ENCODE measurements around the gene SMIM43.

Gene SMIM43

DNA sequence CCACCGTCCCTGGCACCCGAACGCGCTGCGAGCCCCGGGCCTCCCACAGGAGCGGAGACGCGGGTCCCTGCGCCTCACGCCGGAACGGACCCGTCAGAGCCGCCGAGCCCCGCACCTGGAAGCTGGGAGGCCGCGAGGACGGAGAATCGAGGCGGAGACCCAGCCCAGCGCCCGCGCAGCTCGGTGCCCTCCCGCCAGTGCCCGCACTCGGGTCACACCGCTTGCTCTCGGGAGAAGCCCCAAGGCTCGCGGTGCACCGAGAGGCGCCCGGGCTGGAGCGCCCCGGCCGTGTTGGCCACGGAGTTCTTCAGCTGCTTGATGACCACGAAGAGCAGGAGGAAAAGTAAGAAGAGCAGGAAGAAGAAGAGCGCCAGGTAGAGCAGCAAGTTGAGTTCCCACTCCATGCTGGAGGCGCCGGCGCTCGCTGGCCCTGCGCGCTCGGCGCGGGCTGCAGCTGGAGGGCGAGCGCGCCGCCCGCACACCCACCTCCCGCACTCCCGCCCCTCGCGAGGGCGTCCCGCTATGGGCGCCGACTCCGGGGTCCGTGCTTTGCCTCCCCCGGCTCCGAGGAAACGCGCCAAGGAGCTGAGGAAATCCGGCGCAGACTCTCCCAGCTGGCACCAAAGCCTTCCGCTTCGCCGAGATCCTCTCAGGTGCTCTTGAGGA lies at the start of gene SMIM43:
Gene SMIM43, minus strand, starts transcription at position 463 of the 666 bp plus-strand sequence. Its CDS starts 59 bp downstream, at position 404.
- Mint-ChIP-seq H3K27ac (no peak within 1 kb of the TSS), H3K9me3 (ENCODE audit: low read depth) (no peaks in the 10 kb centered on the region), H3K27me3 (peaks cover 27% of the 10 kb centered on the region), H3K4me3 (peak within 1 kb of the TSS; percentile 64), H3K4me1 (ENCODE audit: low read depth) (peaks cover 5% of the 10 kb centered on the region), H3K36me3 (no peaks in the 10 kb centered on the region)

DNA sequence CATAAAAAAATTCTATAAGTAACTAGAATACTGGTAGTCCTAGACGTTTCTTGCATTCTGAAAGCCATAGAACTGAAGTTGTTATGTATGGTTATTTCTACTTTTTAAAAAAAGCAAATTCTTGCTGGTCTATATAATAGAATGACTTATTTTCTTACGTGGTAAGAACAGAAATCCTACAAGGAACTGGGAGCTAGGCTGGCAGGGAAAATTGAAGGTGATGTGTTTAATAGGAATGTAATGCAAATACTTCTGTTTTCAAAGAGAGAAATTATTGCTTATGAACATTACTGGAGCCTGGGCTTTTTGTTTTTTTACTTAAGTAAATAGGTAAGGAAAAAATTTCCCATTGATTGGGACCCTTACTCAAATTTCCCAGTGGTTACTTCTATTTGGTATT lies 49.8 kb upstream of the SMIM43 start:
- Mint-ChIP-seq H3K27me3 (no peaks in the 10 kb centered on the region), H3K36me3 (peaks cover 2% of the 10 kb centered on the region), H3K9me3 (ENCODE audit: low read depth) (no peaks in the 10 kb centered on the region), H3K4me3 (no peak overlapping the region), H3K4me1 (ENCODE audit: low read depth) (peaks cover 6% of the 10 kb centered on the region), H3K27ac (no peak overlapping the region)

DNA sequence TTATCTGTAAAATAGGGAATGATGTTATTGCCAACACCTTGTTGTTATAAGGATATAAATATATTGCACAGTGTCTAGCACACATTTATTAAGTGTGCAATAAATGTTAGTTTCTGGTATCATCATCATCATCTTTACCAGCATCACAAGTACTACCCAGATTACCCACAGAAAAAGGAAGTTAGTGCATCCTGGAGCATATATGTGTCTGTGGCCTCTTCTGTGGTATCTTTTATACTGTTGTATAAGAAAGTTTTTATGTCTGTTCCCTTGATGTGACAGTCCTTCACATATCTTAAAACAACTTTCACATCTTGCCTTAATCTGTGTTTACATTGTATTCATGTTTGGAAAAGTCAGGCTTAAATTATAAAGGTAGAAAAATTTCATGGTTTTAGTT lies 46.2 kb upstream of the SMIM43 start:
- H3K4me3 Mint-ChIP-seq = no peak overlapping the region
- H3K9me3 Mint-ChIP-seq (ENCODE audit: low read depth) = no peaks in the 10 kb centered on the region
- H3K4me1 Mint-ChIP-seq (ENCODE audit: low read depth) = peaks cover 10% of the 10 kb centered on the region
- peaks cover 7% of the 10 kb centered on the region for H3K36me3 Mint-ChIP-seq
- H3K27ac Mint-ChIP-seq = no peak overlapping the region
- H3K27me3 Mint-ChIP-seq = no peaks in the 10 kb centered on the region

DNA sequence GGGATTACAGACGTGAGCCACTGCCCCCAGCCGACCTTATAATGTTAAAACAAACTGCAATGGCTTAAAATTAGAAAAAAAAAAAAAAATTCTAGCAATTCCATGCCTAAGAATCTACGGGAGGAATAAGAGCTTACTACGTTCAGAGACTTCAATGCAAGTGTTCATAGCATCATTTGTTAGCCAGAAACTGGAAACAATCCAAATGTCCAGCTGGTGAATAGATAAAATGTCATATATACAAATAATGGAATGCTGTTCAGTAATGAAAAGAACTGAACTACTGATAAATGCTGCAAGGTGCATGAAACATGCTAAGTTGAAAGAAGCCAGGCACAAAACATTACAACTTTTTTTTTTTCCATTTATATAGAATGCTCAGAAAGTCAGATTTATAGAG lies 41.4 kb upstream of the SMIM43 start:
- Mint-ChIP-seq H3K27ac (no peak overlapping the region), H3K36me3 (peaks cover 14% of the 10 kb centered on the region), H3K27me3 (no peaks in the 10 kb centered on the region), H3K4me3 (no peak overlapping the region), H3K4me1 (ENCODE audit: low read depth) (peaks cover 31% of the 10 kb centered on the region), H3K9me3 (ENCODE audit: low read depth) (no peaks in the 10 kb centered on the region)

DNA sequence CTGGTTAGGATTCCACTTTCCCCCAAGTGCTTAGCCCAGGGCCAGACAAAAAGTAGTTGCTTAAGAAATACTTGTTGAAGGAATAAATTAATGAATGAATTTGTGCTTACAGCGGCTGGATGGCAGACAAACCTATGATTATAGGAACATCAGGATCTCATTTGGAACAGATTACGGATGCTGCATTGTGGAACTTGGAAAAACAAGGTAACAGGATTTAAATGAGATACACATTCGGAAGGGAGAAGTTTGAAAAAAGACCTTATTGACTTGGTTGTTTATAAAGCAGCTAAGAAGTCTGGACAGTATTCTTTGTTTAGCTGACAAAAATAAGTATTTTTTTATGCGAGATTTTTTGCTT lies 36.7 kb upstream of the SMIM43 start:
- Mint-ChIP-seq H3K9me3 (ENCODE audit: low read depth) (no peaks in the 10 kb centered on the region), H3K36me3 (peaks cover 14% of the 10 kb centered on the region), H3K27ac (peak overlapping the region; percentile 97), H3K27me3 (no peaks in the 10 kb centered on the region), H3K4me1 (ENCODE audit: low read depth) (peaks cover 47% of the 10 kb centered on the region), H3K4me3 (peak overlapping the region; percentile 93)

DNA sequence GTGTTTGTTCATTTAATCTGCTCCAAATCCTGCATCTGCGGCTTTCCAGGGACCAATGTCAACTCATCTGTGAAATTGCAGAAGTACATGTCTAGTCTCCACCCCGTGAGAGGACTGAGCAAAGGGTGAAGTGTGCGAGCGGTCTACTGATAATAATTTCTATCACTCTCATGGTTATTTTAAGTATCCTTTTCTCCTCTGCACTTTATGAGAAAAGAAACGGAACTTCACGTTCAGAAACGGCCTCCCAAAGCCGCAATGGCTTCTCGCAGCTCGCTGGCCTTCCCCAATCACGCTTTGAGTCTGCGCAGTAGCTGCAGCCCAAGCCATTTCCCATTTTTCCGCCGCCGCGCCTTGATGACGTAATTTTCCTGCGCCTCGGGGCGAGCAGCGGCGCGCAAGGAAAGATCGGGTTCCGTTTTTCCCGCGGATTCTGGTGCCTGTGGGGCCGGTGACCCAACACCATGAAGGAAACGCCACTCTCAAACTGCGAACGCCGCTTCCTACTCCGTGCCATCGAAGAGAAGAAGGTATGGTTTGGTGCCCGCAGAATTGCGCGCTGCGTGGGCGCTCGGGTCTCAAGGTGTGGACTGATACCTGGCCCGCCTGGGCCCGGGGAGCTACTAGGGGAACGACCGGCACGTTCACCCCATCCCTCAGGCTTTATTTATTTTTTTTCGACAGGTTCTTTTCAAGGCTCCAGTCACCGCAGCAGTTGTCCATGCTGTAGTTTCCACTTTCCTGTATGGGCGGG lies 36.2 kb upstream of the SMIM43 start, which contains the start of gene EXOSC9:
Gene EXOSC9, plus strand, starts transcription at position 363 of the 754 bp plus-strand sequence. Its CDS starts 102 bp downstream, at position 465.
- Mint-ChIP-seq H3K27ac (peak within 1 kb of the TSS; percentile 97), H3K27me3 (no peaks in the 10 kb centered on the region), H3K4me1 (ENCODE audit: low read depth) (peaks cover 47% of the 10 kb centered on the region), H3K36me3 (peaks cover 11% of the 10 kb centered on the region), H3K9me3 (ENCODE audit: low read depth) (no peaks in the 10 kb centered on the region), H3K4me3 (peak within 1 kb of the TSS; percentile 93)

DNA sequence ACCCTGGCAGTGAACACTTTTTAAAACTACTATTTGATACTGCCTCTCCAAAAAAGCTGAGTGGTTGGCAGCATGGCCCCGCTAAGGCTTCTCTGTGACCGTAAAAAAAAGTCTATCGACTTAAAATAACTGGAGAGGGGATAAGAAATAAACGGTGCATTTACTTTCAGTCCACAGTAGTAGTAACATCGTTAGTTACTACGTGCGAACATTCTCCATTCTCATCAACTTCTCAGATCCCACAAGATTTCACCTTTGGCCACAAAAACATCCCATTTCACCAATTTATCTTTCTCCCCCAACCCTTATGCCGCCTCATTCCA lies 35.6 kb upstream of the SMIM43 start:
- no peaks in the 10 kb centered on the region for H3K9me3 Mint-ChIP-seq (ENCODE audit: low read depth)
- H3K4me3 Mint-ChIP-seq = peak overlapping the region; percentile 93
- H3K4me1 Mint-ChIP-seq (ENCODE audit: low read depth) = peaks cover 47% of the 10 kb centered on the region
- H3K27me3 Mint-ChIP-seq = peaks cover 1% of the 10 kb centered on the region
- H3K27ac Mint-ChIP-seq = peak overlapping the region; percentile 97
- peaks cover 11% of the 10 kb centered on the region for H3K36me3 Mint-ChIP-seq

DNA sequence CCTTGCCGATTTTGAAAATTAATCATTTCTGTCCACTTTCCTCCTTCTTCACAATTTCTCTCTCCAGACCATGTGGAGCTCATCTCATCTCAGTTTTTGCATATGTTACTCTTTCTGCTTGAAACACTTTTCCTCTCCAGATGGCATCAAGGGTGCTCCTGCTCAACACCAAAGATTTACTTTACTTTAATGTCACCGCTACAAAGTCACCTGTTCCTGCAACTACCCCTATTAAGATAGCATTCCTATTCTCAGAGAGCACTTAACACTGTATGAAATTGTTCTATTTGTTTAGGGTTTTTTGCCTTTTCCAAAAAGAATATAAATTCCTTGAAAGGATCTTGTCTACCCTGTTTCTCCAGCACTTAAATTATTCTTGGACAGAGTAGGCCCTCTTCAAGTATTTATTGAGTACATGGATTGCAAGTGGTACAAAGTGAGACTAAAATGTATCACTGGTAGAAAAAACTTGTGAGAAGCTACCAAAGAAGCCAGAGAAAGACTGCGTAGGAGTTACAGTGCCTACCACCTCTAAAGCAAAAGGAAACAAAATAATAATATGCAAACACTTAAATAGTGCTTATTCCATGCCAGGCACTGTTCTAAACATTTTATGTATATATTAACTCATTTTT lies 35.0 kb upstream of the SMIM43 start:
- Mint-ChIP-seq H3K4me3 (peak overlapping the region; percentile 93), H3K27me3 (peaks cover 1% of the 10 kb centered on the region), H3K36me3 (peaks cover 9% of the 10 kb centered on the region), H3K27ac (peak overlapping the region; percentile 97), H3K9me3 (ENCODE audit: low read depth) (no peaks in the 10 kb centered on the region), H3K4me1 (ENCODE audit: low read depth) (peaks cover 47% of the 10 kb centered on the region)

DNA sequence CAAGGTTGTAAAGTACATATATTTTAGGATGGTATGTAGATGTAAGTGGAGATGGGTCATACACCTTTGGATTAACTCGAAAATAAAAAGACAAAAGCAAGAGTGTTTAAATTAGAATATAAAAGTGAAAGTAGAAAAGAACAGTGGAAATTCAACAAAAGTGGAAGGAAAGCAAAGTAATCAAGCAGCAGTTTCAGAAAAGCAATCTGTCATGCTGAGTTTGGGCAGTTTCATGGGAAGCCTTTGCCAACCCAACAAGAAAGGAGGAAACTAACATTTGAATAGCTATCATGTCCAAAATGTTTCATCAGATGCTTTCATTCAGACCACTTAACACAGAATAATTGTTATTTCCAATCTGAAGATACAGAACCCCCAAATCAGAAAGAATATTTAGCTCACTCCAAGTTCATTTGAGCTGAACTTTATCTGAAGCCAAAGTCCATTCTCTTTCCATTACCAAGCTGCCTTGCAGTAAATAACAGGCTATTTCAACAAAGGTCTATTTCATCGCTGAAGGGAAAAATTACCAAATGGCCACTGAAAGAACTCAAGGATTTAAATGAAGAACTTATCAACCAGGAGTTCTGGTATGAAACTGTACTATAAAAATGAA lies 34.4 kb upstream of the SMIM43 start:
- peak overlapping the region; percentile 93 for H3K4me3 Mint-ChIP-seq
- peaks cover 9% of the 10 kb centered on the region for H3K36me3 Mint-ChIP-seq
- no peaks in the 10 kb centered on the region for H3K9me3 Mint-ChIP-seq (ENCODE audit: low read depth)
- H3K27ac Mint-ChIP-seq = peak overlapping the region; percentile 97
- peaks cover 43% of the 10 kb centered on the region for H3K4me1 Mint-ChIP-seq (ENCODE audit: low read depth)
- peaks cover 6% of the 10 kb centered on the region for H3K27me3 Mint-ChIP-seq

DNA sequence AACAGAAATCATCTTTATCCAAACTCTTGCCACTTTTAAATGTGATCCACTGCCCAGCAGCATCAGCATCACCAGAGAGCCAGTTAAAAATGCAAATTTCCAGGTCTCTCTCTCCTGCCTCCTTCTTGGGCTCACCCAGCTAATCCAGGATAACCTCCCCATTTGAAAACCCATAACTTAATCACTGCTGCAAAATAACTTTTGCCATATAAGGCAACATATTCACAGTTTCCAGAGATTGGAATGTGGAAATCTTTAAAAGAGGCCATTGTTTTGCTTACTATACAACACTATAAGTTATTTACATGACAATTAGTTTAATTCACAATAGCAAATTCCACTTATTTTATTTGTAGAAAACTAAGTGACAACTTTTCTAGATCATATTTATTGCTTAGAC lies 31.3 kb upstream of the SMIM43 start:
- Mint-ChIP-seq H3K4me3 (no peak overlapping the region), H3K9me3 (ENCODE audit: low read depth) (no peaks in the 10 kb centered on the region), H3K36me3 (peaks cover 2% of the 10 kb centered on the region), H3K4me1 (ENCODE audit: low read depth) (peaks cover 30% of the 10 kb centered on the region), H3K27ac (no peak overlapping the region), H3K27me3 (peaks cover 6% of the 10 kb centered on the region)

DNA sequence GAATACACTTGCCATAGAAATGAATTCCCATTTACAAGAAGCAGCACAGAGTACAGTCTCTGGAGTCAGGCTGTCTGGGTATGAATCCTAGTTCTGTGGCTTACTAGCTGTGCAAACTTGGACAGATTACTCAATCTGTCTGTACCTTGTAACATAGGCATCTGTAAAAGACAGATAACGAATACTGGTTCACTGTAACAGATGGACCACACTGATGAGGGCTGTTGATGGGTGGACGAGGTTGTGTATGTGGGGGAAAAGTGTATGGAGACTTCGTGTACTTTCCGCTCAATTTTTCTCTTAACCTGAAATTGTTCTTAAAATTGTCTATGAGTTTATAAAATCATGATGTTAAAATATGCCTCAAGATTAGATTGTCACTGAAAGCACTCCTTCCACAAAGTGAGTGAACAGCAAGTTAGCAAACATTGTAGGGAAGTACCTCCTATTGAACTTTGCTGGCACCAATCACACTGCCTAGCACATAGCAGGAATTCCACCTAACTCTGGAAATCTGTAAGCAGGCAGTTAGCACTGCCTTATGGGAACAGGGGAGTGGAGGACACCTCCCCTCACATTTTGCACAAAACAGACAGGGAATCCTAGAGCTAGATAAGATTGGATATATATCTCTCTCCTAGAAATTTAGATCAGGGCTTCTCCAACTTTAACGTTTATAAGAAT lies 29.7 kb upstream of the SMIM43 start:
- peaks cover 2% of the 10 kb centered on the region for H3K36me3 Mint-ChIP-seq
- H3K27me3 Mint-ChIP-seq = peaks cover 6% of the 10 kb centered on the region
- H3K4me3 Mint-ChIP-seq = no peak overlapping the region
- peaks cover 13% of the 10 kb centered on the region for H3K4me1 Mint-ChIP-seq (ENCODE audit: low read depth)
- H3K9me3 Mint-ChIP-seq (ENCODE audit: low read depth) = no peaks in the 10 kb centered on the region
- no peak overlapping the region for H3K27ac Mint-ChIP-seq

DNA sequence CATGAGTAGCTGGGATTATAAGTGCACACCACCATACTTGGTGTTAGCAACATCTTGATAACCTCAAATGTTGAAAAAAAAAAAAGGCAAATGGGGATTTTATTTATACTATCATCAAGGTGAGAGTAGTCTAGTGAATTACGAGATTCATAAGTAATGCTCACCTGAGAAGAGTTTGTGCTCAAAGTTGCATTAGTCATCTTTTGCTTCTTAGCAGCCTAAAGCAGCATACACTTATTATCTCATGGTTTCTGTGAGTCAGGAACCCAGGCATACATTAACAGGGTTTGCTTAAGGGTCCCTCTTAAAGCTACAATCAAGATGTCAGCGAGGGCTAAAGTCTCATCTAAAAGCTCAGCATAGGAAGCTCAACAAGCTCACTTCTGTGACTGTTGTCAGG lies 28.0 kb upstream of the SMIM43 start:
- H3K9me3 Mint-ChIP-seq (ENCODE audit: low read depth) = no peaks in the 10 kb centered on the region
- peaks cover 3% of the 10 kb centered on the region for H3K4me1 Mint-ChIP-seq (ENCODE audit: low read depth)
- no peaks in the 10 kb centered on the region for H3K36me3 Mint-ChIP-seq
- H3K27ac Mint-ChIP-seq = no peak overlapping the region
- no peak overlapping the region for H3K4me3 Mint-ChIP-seq
- peaks cover 15% of the 10 kb centered on the region for H3K27me3 Mint-ChIP-seq

DNA sequence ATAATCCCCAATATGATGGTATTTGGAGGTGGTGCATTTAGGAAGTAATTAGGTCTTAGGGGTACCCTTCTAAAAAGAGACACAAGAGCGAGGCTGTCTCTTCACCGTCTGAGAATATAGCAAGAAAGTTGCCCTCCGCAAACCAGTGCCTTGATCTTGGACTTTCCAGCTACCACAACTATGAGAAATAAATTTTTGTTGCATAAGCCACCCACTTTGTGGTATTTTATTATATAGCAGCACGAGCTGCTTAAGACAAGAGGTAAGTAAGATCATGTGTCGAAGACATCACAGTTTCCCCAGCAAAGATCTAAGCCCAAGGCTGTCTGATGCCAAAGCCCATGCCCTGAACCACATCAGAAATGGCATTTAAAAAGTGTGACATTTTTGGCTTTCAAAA lies 26.5 kb upstream of the SMIM43 start:
- Mint-ChIP-seq H3K9me3 (ENCODE audit: low read depth) (no peaks in the 10 kb centered on the region), H3K4me1 (ENCODE audit: low read depth) (peaks cover 3% of the 10 kb centered on the region), H3K36me3 (no peaks in the 10 kb centered on the region), H3K27me3 (peaks cover 17% of the 10 kb centered on the region), H3K4me3 (no peak overlapping the region), H3K27ac (no peak overlapping the region)

DNA sequence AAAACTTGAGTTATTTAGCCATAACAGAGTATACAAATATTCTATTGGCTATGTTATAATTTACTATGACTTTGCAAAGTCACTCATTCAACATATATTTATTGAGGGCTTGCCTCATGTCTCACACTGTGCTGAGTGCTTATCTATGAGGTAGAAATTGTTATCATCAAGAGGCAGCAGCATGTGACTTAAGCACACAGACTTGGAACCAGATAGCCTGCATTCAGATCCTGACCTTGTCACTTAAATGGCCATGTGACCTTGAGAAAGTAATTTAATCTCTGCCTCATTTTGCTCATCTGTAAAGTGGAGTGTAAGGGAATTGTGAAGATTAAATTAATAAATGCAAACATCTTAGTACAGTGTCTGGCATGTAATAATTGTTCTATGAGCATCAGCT lies 26.0 kb upstream of the SMIM43 start:
- Mint-ChIP-seq H3K27ac (no peak overlapping the region), H3K36me3 (no peaks in the 10 kb centered on the region), H3K4me3 (no peak overlapping the region), H3K9me3 (ENCODE audit: low read depth) (no peaks in the 10 kb centered on the region), H3K4me1 (ENCODE audit: low read depth) (peaks cover 3% of the 10 kb centered on the region), H3K27me3 (peaks cover 18% of the 10 kb centered on the region)
